Right lobe of liver (tissue), 6 donors: ENCODE data around the gene PLA2G15. TPM values are rescaled to one million over a fixed set of nuclear protein-coding genes. Genes with fewer than 3 reads are reported as not detected.

Experiments used
- ATAC-seq, 4 donors: fragments of 200-7000 bp; cut with Tn5 transposase; one replicate each; pipeline ENCODE4 v1.9.1; 2020; ENCODE audit warnings: mild to moderate bottlenecking in 4 of 4, moderate library complexity in 4 of 4
- DNase-seq, 3 donors: peaks; one replicate each; pipeline ENCODE4 v3.0.0-alpha.2; 2020
- H3K27ac ChIP-seq, 3 donors: fragments of 200-600 bp; one replicate each; pipeline ENCODE4 v1.8.0; 2022
- H3K27me3 ChIP-seq, 2 donors: fragments of 200-600 bp; one replicate each; pipeline ENCODE4 v1.8.0; 2022
- H3K36me3 ChIP-seq, 4 donors: fragments of 200-600 bp; sonication (generic) in 1 of 4; one replicate each; pipeline versions ENCODE4 v1.5.1 to v1.8.0; 2017 to 2022; ENCODE audit warnings: control low read depth in 1 of 4
- H3K4me1 ChIP-seq, 4 donors: fragments of 200-600 bp; sonication (generic) in 1 of 4; one replicate each; pipeline versions ENCODE4 v1.5.1 to v1.8.0; 2017 to 2022; ENCODE audit warnings: control low read depth in 1 of 4
- H3K4me3 ChIP-seq, 3 donors: fragments of 200-600 bp; one replicate each; pipeline ENCODE4 v1.8.0; 2022
- H3K9me3 ChIP-seq, 4 donors: fragments of 200-600 bp; sonication (generic) in 1 of 4; one replicate each; pipeline versions ENCODE4 v1.5.1 to v1.8.0; 2017 to 2022; ENCODE audit warnings: control low read depth in 1 of 4
- POLR2A ChIP-seq: fragments of 450-650 bp; IDR thresholded peaks from one replicate; pipeline ENCODE4 v1.6.1; 2017; ENCODE audit warnings: antibody characterized with exemption, mild to moderate bottlenecking
- WGBS: methylation state at CpG from one replicate; pipeline ENCODE4 v1.1.6; 2018; ENCODE audit warnings: low coverage, low lambda C conversion rate; ENCODE audit not compliant: insufficient coverage; ENCODE audit errors: missing lambda C conversion rate; 5-methylcytosine and 5-hydroxymethylcytosine counted together
- intact Hi-C, 2 donors: fragments of 100-400 bp; cut with DNase I; formaldehyde crosslinking; loops; one replicate each; pipeline versions ENCODE4 v1.11.2 to v1.14.1; 2022
- total RNA-seq, 6 experiments: library from RNA; depleted of rRNA in 2 of 6; stranded (reverse); fragments of >200 nt in 2 of 6; fragmentation: NEBNext Ultra II Directional in 3 of 6; extraction: Animal tissue kit (Norgen Biotek cat#: 25700) in 3 of 6; gene quantifications; one replicate each; pipeline versions ENCODE4 v1.1.0 to v1.2.4, GENCODE V29; 2016 to 2023
- TF ChIP-seq, protein P1 (sequence below), 4 donors: fragments of 200-600 bp in 3 of 4; fragments of 450-650 bp in 1 of 4; IDR thresholded peaks; one replicate each; pipeline versions ENCODE4 v1.5.1 to v1.8.0; 2016 to 2022; ENCODE audit warnings: antibody characterized with exemption in 4 of 4, mild to moderate bottlenecking in 2 of 4
- donor health status: DM: no; HTN: yes; CAD: no.
- donor health status: DM: no; HTN: no; CAD: no.
- donor health status: DM: no; HTN: no; CAD: no.
- donor health status: DM: no; HTN: yes; CAD: no.
- donor health status: DM: no; HTN: yes; CAD: no.

The PLA2G15 gene
- total RNA-seq, 6 experiments from 2014 or later, result 9.7 to 21.2 (median 13.7) TPM

DNA sequence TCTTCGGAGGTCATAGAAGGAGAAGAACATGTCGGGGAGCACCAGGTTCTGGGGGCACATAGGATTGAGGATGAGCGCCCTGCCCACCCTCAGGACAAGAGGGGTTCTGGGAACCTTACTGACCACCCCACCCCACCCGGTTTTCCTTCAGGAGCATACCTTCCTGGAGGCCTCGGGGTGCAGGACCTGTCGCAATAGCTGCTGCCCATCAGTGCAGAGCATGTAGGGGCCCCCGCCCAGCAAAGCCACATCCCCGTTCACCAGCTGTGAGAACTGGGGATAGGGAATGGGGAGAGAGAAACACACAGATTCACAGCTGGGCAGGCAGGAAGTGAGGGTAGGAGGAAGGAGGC lies 11.4 kb upstream of the PLA2G15 start:
- Histone ChIP-seq H3K4me1 (peaks cover 0 to 25% (median 9%) of the 10 kb centered on the region in 4 donors), H3K27me3 (no peaks in the 10 kb centered on the region), H3K4me3 (peak overlapping the region in 2 of 3 donors; percentile 91 to 94), H3K27ac (peak overlapping the region in 1 of 3 donors; percentile 88), H3K36me3 (peaks cover 0 to 49% (median 24%) of the 10 kb centered on the region in 4 donors), H3K9me3 (no peaks in the 10 kb centered on the region)
- WGBS, result 7% methylated on average over 3 of the region's 8 CpGs
- ATAC-seq (no peak), DNase-seq (no peak)
- TF ChIP-seq POLR2A, result no peak
- TF ChIP-seq, protein P1, sequence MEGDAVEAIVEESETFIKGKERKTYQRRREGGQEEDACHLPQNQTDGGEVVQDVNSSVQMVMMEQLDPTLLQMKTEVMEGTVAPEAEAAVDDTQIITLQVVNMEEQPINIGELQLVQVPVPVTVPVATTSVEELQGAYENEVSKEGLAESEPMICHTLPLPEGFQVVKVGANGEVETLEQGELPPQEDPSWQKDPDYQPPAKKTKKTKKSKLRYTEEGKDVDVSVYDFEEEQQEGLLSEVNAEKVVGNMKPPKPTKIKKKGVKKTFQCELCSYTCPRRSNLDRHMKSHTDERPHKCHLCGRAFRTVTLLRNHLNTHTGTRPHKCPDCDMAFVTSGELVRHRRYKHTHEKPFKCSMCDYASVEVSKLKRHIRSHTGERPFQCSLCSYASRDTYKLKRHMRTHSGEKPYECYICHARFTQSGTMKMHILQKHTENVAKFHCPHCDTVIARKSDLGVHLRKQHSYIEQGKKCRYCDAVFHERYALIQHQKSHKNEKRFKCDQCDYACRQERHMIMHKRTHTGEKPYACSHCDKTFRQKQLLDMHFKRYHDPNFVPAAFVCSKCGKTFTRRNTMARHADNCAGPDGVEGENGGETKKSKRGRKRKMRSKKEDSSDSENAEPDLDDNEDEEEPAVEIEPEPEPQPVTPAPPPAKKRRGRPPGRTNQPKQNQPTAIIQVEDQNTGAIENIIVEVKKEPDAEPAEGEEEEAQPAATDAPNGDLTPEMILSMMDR (IDR thresholded peaks at IDR 0.05), result no peak
- intact Hi-C loops, result loop anchor here (10.0 kb wide), 2 partner anchors 149 to 159 kb away; partner anchors contain the start of gene NFATC3 (in 1 of the 2)

DNA sequence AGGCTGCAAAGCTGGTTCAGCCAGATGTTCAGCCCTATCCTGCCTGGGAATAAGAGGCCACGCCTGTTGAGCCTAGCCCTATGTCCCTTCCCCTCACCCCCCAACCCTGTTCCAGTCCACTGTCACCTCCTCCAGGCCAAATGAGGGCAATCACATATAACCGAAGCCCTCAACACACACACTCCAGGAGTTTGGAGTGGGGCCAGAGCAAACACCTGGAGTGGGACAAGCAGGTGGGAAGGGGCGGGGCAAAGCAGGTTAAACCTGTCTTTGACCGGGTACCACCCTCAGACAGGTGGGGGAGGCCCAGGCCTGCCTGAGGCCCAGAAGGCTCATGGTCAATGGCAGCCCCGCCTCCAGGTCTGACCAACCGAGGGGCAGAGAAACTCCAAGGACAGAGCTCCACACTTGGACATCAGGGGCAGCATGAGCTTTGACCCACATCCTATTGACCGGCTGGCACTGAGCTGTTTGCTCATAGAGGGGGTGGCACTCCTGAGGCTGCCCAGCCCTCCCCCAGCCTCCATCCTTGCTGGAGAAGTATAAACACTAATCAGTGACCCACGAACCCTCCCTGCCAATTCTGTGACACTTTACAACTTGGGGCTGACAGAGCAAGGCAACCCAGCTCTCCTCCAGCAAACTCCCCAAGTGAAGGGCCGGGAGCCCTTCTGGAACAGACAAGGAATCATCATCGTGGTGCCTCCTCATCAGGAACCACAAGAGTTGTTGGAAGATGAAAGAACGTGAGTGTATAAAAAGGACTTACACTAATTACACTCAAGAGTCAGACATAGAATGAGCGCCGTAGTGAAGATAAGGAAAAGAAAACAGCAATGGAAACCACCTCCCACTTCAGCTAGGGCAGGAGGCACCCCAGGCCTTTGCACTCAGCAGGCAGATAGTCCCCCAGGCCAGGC lies 10.7 kb upstream of the PLA2G15 start:
- WGBS, result 22% methylated on average over 9 of the region's 13 CpGs
- DNase-seq (peak; percentile 80 to 99 (median 98)), ATAC-seq (peak; percentile 32 to 64 (median 52))
- TF ChIP-seq POLR2A, result peak; percentile 46
- TF ChIP-seq, protein P1 (IDR thresholded peaks at IDR 0.05), result no peak
- Histone ChIP-seq H3K27ac (peak overlapping the region in 2 of 3 donors; percentile 67 to 88), H3K4me1 (peaks cover 0 to 20% (median 6%) of the 10 kb centered on the region in 4 donors), H3K36me3 (peaks cover 0 to 43% (median 21%) of the 10 kb centered on the region in 4 donors), H3K9me3 (no peaks in the 10 kb centered on the region), H3K27me3 (no peaks in the 10 kb centered on the region), H3K4me3 (peak overlapping the region; percentile 70 to 94 (median 91))
- intact Hi-C loops, result loop anchor here (10.0 kb wide), 2 partner anchors 150 to 160 kb away; partner anchors contain the start of gene NFATC3 (in 1 of the 2)

DNA sequence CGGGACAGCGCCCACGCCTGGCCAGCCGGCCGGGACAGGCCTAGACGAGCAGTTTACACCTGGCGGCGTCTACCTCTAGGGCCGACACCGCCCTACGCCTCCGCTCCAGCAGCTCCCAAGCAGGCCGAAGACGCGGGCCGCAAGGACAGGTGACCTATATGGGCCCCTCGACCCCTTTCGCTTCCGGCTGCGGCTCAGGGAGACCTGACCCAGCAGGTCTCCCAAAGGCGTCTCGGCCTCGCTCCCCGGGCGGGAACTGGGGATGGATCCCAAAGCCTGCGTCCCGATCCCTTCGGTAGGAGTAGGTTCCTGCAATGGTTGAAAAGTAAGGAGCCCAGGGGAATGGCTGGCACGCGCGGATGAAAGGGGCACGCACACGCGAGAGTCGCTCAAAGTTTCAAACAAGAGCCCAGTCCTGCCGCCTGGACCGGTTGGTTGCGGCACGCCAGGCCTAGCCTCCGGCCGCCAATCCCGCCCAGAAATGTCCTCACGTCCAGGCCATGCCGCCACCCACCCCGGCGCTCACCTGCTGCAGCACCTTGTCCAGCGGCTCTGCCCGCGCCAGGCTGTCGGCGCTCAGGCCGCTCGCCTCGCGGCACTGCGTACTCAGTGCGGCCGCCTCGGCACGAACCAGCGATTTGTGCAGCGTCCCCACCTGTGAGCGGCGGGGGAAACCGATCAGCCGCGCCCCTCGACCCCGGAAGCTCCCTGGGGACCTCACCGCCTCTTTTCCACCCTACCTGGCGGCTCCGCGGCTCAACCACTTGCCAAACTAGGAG lies 9.9 kb upstream of the PLA2G15 start:
- Histone ChIP-seq H3K36me3 (peaks cover 0 to 36% (median 17%) of the 10 kb centered on the region in 4 donors), H3K27ac (peak overlapping the region; percentile 67 to 88 (median 70)), H3K4me1 (peaks cover 0 to 22% (median 4%) of the 10 kb centered on the region in 4 donors), H3K27me3 (no peaks in the 10 kb centered on the region), H3K9me3 (no peaks in the 10 kb centered on the region), H3K4me3 (peak overlapping the region; percentile 70 to 94 (median 91))
- ATAC-seq (peak in 2 of 4 donors; percentile 4 to 6), DNase-seq (peak; percentile 53 to 67 (median 55))
- 25% methylated on average over 19 of the region's 73 CpGs for WGBS
- TF ChIP-seq, protein P1 (IDR thresholded peaks at IDR 0.05), result peak in 3 of 4 donors; percentile 11 to 30 (median 17)
- TF ChIP-seq POLR2A, result no peak
- intact Hi-C loops, result loop anchor here (10.0 kb wide), 2 partner anchors 150 to 160 kb away; partner anchors contain the start of gene NFATC3 (in 1 of the 2)

DNA sequence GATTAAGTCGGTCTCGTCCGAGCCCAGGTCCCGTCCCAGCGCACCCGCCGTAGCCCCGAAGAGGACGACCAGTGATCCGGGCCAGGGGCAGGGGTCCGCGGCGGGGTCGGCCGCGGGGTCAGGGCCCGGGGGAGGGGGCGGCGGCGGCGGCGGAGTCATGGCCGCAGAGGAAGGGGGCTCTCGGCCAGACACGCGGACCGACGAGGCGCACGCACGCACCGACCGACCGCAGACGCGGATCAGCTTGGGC lies 9.4 kb upstream of the PLA2G15 start, which contains the start of gene ESRP2:
Gene ESRP2, minus strand, starts transcription at position 241 of the 250 bp plus-strand sequence. Its CDS starts 82 bp downstream, at position 159.
- H3K27me3 ChIP-seq, result no peaks in the 10 kb centered on the region
- H3K27ac ChIP-seq, result peak within 1 kb of the TSS; percentile 67 to 88 (median 70)
- H3K4me3 ChIP-seq, result peak within 1 kb of the TSS; percentile 70 to 94 (median 91)
- TF ChIP-seq, protein P1 (IDR thresholded peaks at IDR 0.05), result no peak
- TF ChIP-seq POLR2A, result no peak
- H3K36me3 ChIP-seq, result peaks cover 0 to 31% (median 15%) of the 10 kb centered on the region in 4 donors
- no peak for DNase-seq
- peaks cover 0 to 22% (median 4%) of the 10 kb centered on the region in 4 donors for H3K4me1 ChIP-seq
- no peaks in the 10 kb centered on the region for H3K9me3 ChIP-seq
- intact Hi-C loops, result loop anchor here (10.0 kb wide), 2 partner anchors 151 to 161 kb away; partner anchors contain the start of gene NFATC3 (in 1 of the 2)
- WGBS, result 10% methylated on average over 3 of the region's 36 CpGs
- ATAC-seq, result no peak
